Activated T-cell treated with anti-CD3 and anti-CD28 coated beads, Interleukin-2, amount 50 U/mL, for 24 hours (primary cell): Measurements from ENCODE around the gene DSP.

ENCODE experiments used
- DNase-seq: peaks from one replicate; pipeline ENCODE4 v3.0.0-alpha.2; 2020
- H3K27ac Mint-ChIP-seq: 2 replicates; pipeline ENCODE4 v1.8.0; 2020; ENCODE audit warnings: mild to moderate bottlenecking, mixed read lengths
- H3K27me3 Mint-ChIP-seq: 2 replicates; pipeline ENCODE4 v1.8.0; 2020; ENCODE audit warnings: mixed read lengths
- H3K36me3 Mint-ChIP-seq: 2 replicates; pipeline ENCODE4 v1.8.0; 2020; ENCODE audit warnings: low read depth, mixed read lengths
- H3K4me1 Mint-ChIP-seq: 2 replicates; pipeline ENCODE4 v1.8.0; 2020; ENCODE audit warnings: low read depth, mixed read lengths
- H3K4me3 Mint-ChIP-seq: 2 replicates; pipeline ENCODE4 v1.8.0; 2020; ENCODE audit warnings: mild to moderate bottlenecking, moderate library complexity, mixed read lengths
- H3K9me3 Mint-ChIP-seq: 2 replicates; pipeline ENCODE4 v1.8.0; 2020; ENCODE audit warnings: mixed read lengths

DSP gene

GRCh38 chr6:7543789-7544424 is 2.4 kb downstream of the DSP start:
- H3K27me3 Mint-ChIP-seq, result peaks cover 85% of the 10 kb centered on the region
- H3K36me3 Mint-ChIP-seq, result no peaks in the 10 kb centered on the region
- no peaks in the 10 kb centered on the region for H3K9me3 Mint-ChIP-seq
- H3K4me3 Mint-ChIP-seq, result no peak overlapping the region
- H3K4me1 Mint-ChIP-seq, result peaks cover 10% of the 10 kb centered on the region
- DNase-seq, result no peak
- no peak overlapping the region for H3K27ac Mint-ChIP-seq

GRCh38 chr6:7544597-7544996 is 3.1 kb downstream of the DSP start:
- H3K27ac Mint-ChIP-seq, result no peak overlapping the region
- H3K4me1 Mint-ChIP-seq, result peaks cover 10% of the 10 kb centered on the region
- H3K4me3 Mint-ChIP-seq, result no peak overlapping the region
- no peak for DNase-seq
- no peaks in the 10 kb centered on the region for H3K36me3 Mint-ChIP-seq
- peaks cover 82% of the 10 kb centered on the region for H3K27me3 Mint-ChIP-seq
- H3K9me3 Mint-ChIP-seq, result no peaks in the 10 kb centered on the region

- H3K9me3 Mint-ChIP-seq, result no peaks in the 10 kb centered on the region
- H3K4me1 Mint-ChIP-seq, result peaks cover 10% of the 10 kb centered on the region
- no peak for DNase-seq
- H3K27ac Mint-ChIP-seq, result no peak overlapping the region
- no peak overlapping the region for H3K4me3 Mint-ChIP-seq
- peaks cover 74% of the 10 kb centered on the region for H3K27me3 Mint-ChIP-seq
- no peaks in the 10 kb centered on the region for H3K36me3 Mint-ChIP-seq
Measured at GRCh38 chr6:7545316-7546019, 4.0 kb downstream of the DSP start.

GRCh38 chr6:7546020-7546369 is 4.5 kb downstream of the DSP start:
- H3K27me3 Mint-ChIP-seq, result peaks cover 69% of the 10 kb centered on the region
- DNase-seq, result no peak
- H3K4me3 Mint-ChIP-seq, result no peak overlapping the region
- H3K27ac Mint-ChIP-seq, result no peak overlapping the region
- H3K4me1 Mint-ChIP-seq, result peaks cover 5% of the 10 kb centered on the region
- H3K36me3 Mint-ChIP-seq, result no peaks in the 10 kb centered on the region
- no peaks in the 10 kb centered on the region for H3K9me3 Mint-ChIP-seq

GRCh38 chr6:7546383-7546782 is 4.9 kb downstream of the DSP start:
- Mint-ChIP-seq H3K36me3 (no peaks in the 10 kb centered on the region), H3K27ac (no peak overlapping the region), H3K27me3 (peaks cover 67% of the 10 kb centered on the region), H3K4me1 (peaks cover 4% of the 10 kb centered on the region), H3K9me3 (no peaks in the 10 kb centered on the region), H3K4me3 (no peak overlapping the region)
- DNase-seq, result no peak

- H3K36me3 Mint-ChIP-seq, result no peaks in the 10 kb centered on the region
- peaks cover 67% of the 10 kb centered on the region for H3K27me3 Mint-ChIP-seq
- no peak overlapping the region for H3K4me3 Mint-ChIP-seq
Measured at GRCh38 chr6:7546896-7547295, 5.4 kb downstream of the DSP start.

GRCh38 chr6:7547315-7547714 is 5.8 kb downstream of the DSP start:
- Mint-ChIP-seq H3K9me3 (no peaks in the 10 kb centered on the region), H3K4me3 (no peak overlapping the region), H3K36me3 (no peaks in the 10 kb centered on the region), H3K27ac (no peak overlapping the region), H3K4me1 (peaks cover 1% of the 10 kb centered on the region), H3K27me3 (peaks cover 66% of the 10 kb centered on the region)
- no peak for DNase-seq

More at GRCh38 chr6:7546896-7547295, 5.4 kb downstream of the DSP start:
- H3K4me1 Mint-ChIP-seq, result peaks cover 1% of the 10 kb centered on the region
- H3K9me3 Mint-ChIP-seq, result no peaks in the 10 kb centered on the region
- no peak for DNase-seq
- H3K27ac Mint-ChIP-seq, result no peak overlapping the region

- no peak overlapping the region for H3K4me3 Mint-ChIP-seq
- H3K4me1 Mint-ChIP-seq, result no peaks in the 10 kb centered on the region
- H3K36me3 Mint-ChIP-seq, result no peaks in the 10 kb centered on the region
- no peak overlapping the region for H3K27ac Mint-ChIP-seq
- H3K9me3 Mint-ChIP-seq, result no peaks in the 10 kb centered on the region
- H3K27me3 Mint-ChIP-seq, result peaks cover 58% of the 10 kb centered on the region
- no peak for DNase-seq
Measured at GRCh38 chr6:7550433-7550801, 8.9 kb downstream of the DSP start.

- no peaks in the 10 kb centered on the region for H3K4me1 Mint-ChIP-seq
- DNase-seq, result no peak
- H3K4me3 Mint-ChIP-seq, result no peak overlapping the region
- H3K9me3 Mint-ChIP-seq, result no peaks in the 10 kb centered on the region
- H3K27me3 Mint-ChIP-seq, result peaks cover 46% of the 10 kb centered on the region
- H3K36me3 Mint-ChIP-seq, result no peaks in the 10 kb centered on the region
- no peak overlapping the region for H3K27ac Mint-ChIP-seq
Measured at GRCh38 chr6:7554533-7555275, 13.2 kb downstream of the DSP start.

GRCh38 chr6:7555671-7556070 is 14.2 kb downstream of the DSP start:
- H3K27ac Mint-ChIP-seq, result no peak overlapping the region
- H3K36me3 Mint-ChIP-seq, result no peaks in the 10 kb centered on the region
- no peaks in the 10 kb centered on the region for H3K9me3 Mint-ChIP-seq
- peaks cover 52% of the 10 kb centered on the region for H3K27me3 Mint-ChIP-seq
- no peak for DNase-seq
- H3K4me1 Mint-ChIP-seq, result no peaks in the 10 kb centered on the region
- no peak overlapping the region for H3K4me3 Mint-ChIP-seq

GRCh38 chr6:7556394-7557106 is 15.1 kb downstream of the DSP start:
- Mint-ChIP-seq H3K4me1 (no peaks in the 10 kb centered on the region), H3K4me3 (no peak overlapping the region), H3K36me3 (no peaks in the 10 kb centered on the region), H3K9me3 (no peaks in the 10 kb centered on the region), H3K27ac (no peak overlapping the region), H3K27me3 (peaks cover 60% of the 10 kb centered on the region)
- DNase-seq, result no peak

- Mint-ChIP-seq H3K36me3 (no peaks in the 10 kb centered on the region), H3K4me1 (no peaks in the 10 kb centered on the region), H3K9me3 (no peaks in the 10 kb centered on the region), H3K27ac (no peak overlapping the region), H3K27me3 (peaks cover 60% of the 10 kb centered on the region), H3K4me3 (no peak overlapping the region)
- no peak for DNase-seq
Measured at GRCh38 chr6:7557652-7558051, 16.2 kb downstream of the DSP start.

- no peaks in the 10 kb centered on the region for H3K9me3 Mint-ChIP-seq
- no peaks in the 10 kb centered on the region for H3K4me1 Mint-ChIP-seq
- peaks cover 60% of the 10 kb centered on the region for H3K27me3 Mint-ChIP-seq
- no peaks in the 10 kb centered on the region for H3K36me3 Mint-ChIP-seq
- no peak overlapping the region for H3K27ac Mint-ChIP-seq
- DNase-seq, result no peak
- H3K4me3 Mint-ChIP-seq, result no peak overlapping the region
Measured at GRCh38 chr6:7558781-7559180, 17.3 kb downstream of the DSP start.

- H3K4me3 Mint-ChIP-seq, result no peak overlapping the region
- no peak for DNase-seq
- peaks cover 62% of the 10 kb centered on the region for H3K27me3 Mint-ChIP-seq
- H3K4me1 Mint-ChIP-seq, result no peaks in the 10 kb centered on the region
- no peak overlapping the region for H3K27ac Mint-ChIP-seq
- H3K9me3 Mint-ChIP-seq, result no peaks in the 10 kb centered on the region
- no peaks in the 10 kb centered on the region for H3K36me3 Mint-ChIP-seq
Measured at GRCh38 chr6:7559196-7559595, 17.7 kb downstream of the DSP start.
